ENCODE measurements around the gene UBE2E2. TPM values are rescaled to one million over a fixed set of nuclear protein-coding genes. Genes with fewer than 3 reads are reported as not detected.

Gene UBE2E2
- total RNA-seq, 2 donors from 2014 or later, result 1.2 to 7.6 TPM

- Histone ChIP-seq H3K36me3 (no peaks in the 10 kb centered on the region), H3K9me3 (no peaks in the 10 kb centered on the region), H3K4me3 (no peak overlapping the region), H3K9ac (ENCODE audit: low read depth in 2 of 2, low read length in 2 of 2) (no peak overlapping the region), H3K27ac (no peak overlapping the region), H3K4me1 (no peaks in the 10 kb centered on the region), H3K27me3 (no peaks in the 10 kb centered on the region)
- no peak for DNase-seq
- intact Hi-C loops (cut with DNase I), result no loop called here
- TF ChIP-seq CTCF (IDR thresholded peaks at IDR 0.05), result no peak
Measured at GRCh38 chr3:23518441-23518840, 315.3 kb downstream of the UBE2E2 start.

- Histone ChIP-seq H3K4me3 (no peak overlapping the region), H3K27ac (no peak overlapping the region), H3K4me1 (no peaks in the 10 kb centered on the region), H3K9ac (ENCODE audit: low read depth in 2 of 2, low read length in 2 of 2) (no peak overlapping the region), H3K9me3 (no peaks in the 10 kb centered on the region), H3K27me3 (no peaks in the 10 kb centered on the region), H3K36me3 (no peaks in the 10 kb centered on the region)
- no peak for DNase-seq
- TF ChIP-seq CTCF (IDR thresholded peaks at IDR 0.05), result no peak
- intact Hi-C loops (cut with DNase I), result no loop called here
Measured at GRCh38 chr3:23519314-23520208, 316.4 kb downstream of the UBE2E2 start.

GRCh38 chr3:23527326-23527725 lies 324.2 kb downstream of the UBE2E2 start:
- TF ChIP-seq CTCF (IDR thresholded peaks at IDR 0.05), result no peak
- H3K36me3 ChIP-seq, result no peaks in the 10 kb centered on the region
- no peak overlapping the region for H3K27ac ChIP-seq
- no peaks in the 10 kb centered on the region for H3K4me1 ChIP-seq
- H3K9ac ChIP-seq (ENCODE audit: low read depth in 2 of 2, low read length in 2 of 2), result no peak overlapping the region
- intact Hi-C loops (cut with DNase I), result no loop called here
- H3K9me3 ChIP-seq, result no peaks in the 10 kb centered on the region
- DNase-seq, result no peak
- no peaks in the 10 kb centered on the region for H3K27me3 ChIP-seq
- H3K4me3 ChIP-seq, result no peak overlapping the region

- Histone ChIP-seq H3K36me3 (no peaks in the 10 kb centered on the region), H3K9me3 (no peaks in the 10 kb centered on the region), H3K4me3 (no peak overlapping the region), H3K4me1 (no peaks in the 10 kb centered on the region), H3K9ac (ENCODE audit: low read depth in 2 of 2, low read length in 2 of 2) (no peak overlapping the region), H3K27ac (no peak overlapping the region), H3K27me3 (no peaks in the 10 kb centered on the region)
- no peak for DNase-seq
- intact Hi-C loops (cut with DNase I), result no loop called here
- TF ChIP-seq CTCF (IDR thresholded peaks at IDR 0.05), result no peak
Measured at GRCh38 chr3:23533596-23533995, 330.5 kb downstream of the UBE2E2 start.

- TF ChIP-seq CTCF (IDR thresholded peaks at IDR 0.05), result no peak
Measured at GRCh38 chr3:23533996-23534395, 330.9 kb downstream of the UBE2E2 start.

More at GRCh38 chr3:23533996-23534395, 330.9 kb downstream of the UBE2E2 start:
- Histone ChIP-seq H3K27ac (no peak overlapping the region), H3K36me3 (no peaks in the 10 kb centered on the region), H3K9me3 (no peaks in the 10 kb centered on the region), H3K27me3 (no peaks in the 10 kb centered on the region), H3K4me3 (no peak overlapping the region), H3K9ac (ENCODE audit: low read depth in 2 of 2, low read length in 2 of 2) (no peak overlapping the region), H3K4me1 (no peaks in the 10 kb centered on the region)
- DNase-seq, result no peak
- intact Hi-C loops (cut with DNase I), result no loop called here
